ENCODE results near the gene FBXW9. TPM values are rescaled to one million over a fixed set of nuclear protein-coding genes. Genes with fewer than 3 reads are reported as not detected.
A peak's percentile ranks its signal among the peaks of the same experiment; 100 is the strongest.

FBXW9 gene
- total RNA-seq, 1 experiment from 2014 or later, result 12.4 TPM

- Histone ChIP-seq H3K4me3 (ENCODE audit: low read depth in 2 of 2, low read length in 2 of 2) (peak overlapping the region; percentile 87 to 93), H3K36me3 (ENCODE audit: control insufficient read depth, insufficient read depth, low read length) (peaks cover 3% of the 10 kb centered on the region; the same call in 1 of the 2 replicates), H3K27me3 (ENCODE audit: control insufficient read depth, insufficient read depth, low read length) (no peaks in the 10 kb centered on the region), H3K4me1 (ENCODE audit: control insufficient read depth, insufficient read depth, low read length) (peaks cover 3% of the 10 kb centered on the region), H3K9me3 (ENCODE audit: control insufficient read depth, insufficient read depth, low read depth, low read length) (no peaks in the 10 kb centered on the region), H3K27ac (ENCODE audit: low read length) (peak overlapping the region; percentile 98)
- intact Hi-C loops (cut with micrococcal nuclease; ENCODE audit: unreplicated experiment), result loop anchor here (10.0 kb wide), 1 partner anchor 106 kb away; no protein-coding TSS in a partner anchor
- ChIA-PET POLR2A (no interaction called here), CTCF (no interaction called here)
- BruUV-seq (replicated peaks), result TSS peak; percentile 87
- ATAC-seq (peak; percentile 8; the same call in 1 of the 2 replicates), DNase-seq (ENCODE audit: low read depth, low spot score) (no peak)
- in situ Hi-C loops (cut with HindIII; ENCODE audit: low pct_unique_long_range_greater_than_20kb, low sequenced_read_pairs), result no loop called here
- TF ChIP-seq SIN3A (IDR thresholded peaks at IDR 0.05; ENCODE audit: borderline replicate concordance, insufficient read depth, low read depth, low read length) (no peak), REST (IDR thresholded peaks at IDR 0.05; ENCODE audit: insufficient read depth in 1 of 2, low read depth in 2 of 2, low read length in 1 of 2) (no peak), TCF7L2 (IDR thresholded peaks at IDR 0.05; ENCODE audit: low read depth, low read length) (no peak), POLR2AphosphoS5 (IDR thresholded peaks at IDR 0.05; ENCODE audit: low read depth, low read length) (no peak), CTCF (IDR thresholded peaks at IDR 0.05) (no peak)
These were observed 26.1 kb downstream of the FBXW9 start for GRCh38 chr19:12670159-12670928.

- H3K27ac ChIP-seq (ENCODE audit: low read length), result peak overlapping the region; percentile 98
- peaks cover 3% of the 10 kb centered on the region for H3K4me1 ChIP-seq (ENCODE audit: control insufficient read depth, insufficient read depth, low read length)
- DNase-seq (ENCODE audit: low read depth, low spot score) (peak; percentile 53), ATAC-seq (peak; percentile 59)
- peaks cover 3% of the 10 kb centered on the region; the same call in 1 of the 2 replicates for H3K36me3 ChIP-seq (ENCODE audit: control insufficient read depth, insufficient read depth, low read length)
- ChIA-PET POLR2A (interaction anchor here (0.6 kb wide), 2 partner anchors 90 to 530 kb away, joined by 3 to 5 read pairs; partner anchors contain the start of gene ZNF20), CTCF (interaction anchor here (0.5 kb wide), 1 partner anchor 104 kb away, joined by 3 read pairs; no protein-coding TSS in a partner anchor)
- intact Hi-C loops (cut with micrococcal nuclease; ENCODE audit: unreplicated experiment), result loop anchor here (10.0 kb wide), 1 partner anchor 105 kb away; no protein-coding TSS in a partner anchor
- no peaks in the 10 kb centered on the region for H3K9me3 ChIP-seq (ENCODE audit: control insufficient read depth, insufficient read depth, low read depth, low read length)
- BruUV-seq (replicated peaks), result no TSS peak
- no peak for TF ChIP-seq CTCF (IDR thresholded peaks at IDR 0.05)
- TF ChIP-seq TCF7L2 (IDR thresholded peaks at IDR 0.05; ENCODE audit: low read depth, low read length), result no peak
- TF ChIP-seq SIN3A (IDR thresholded peaks at IDR 0.05; ENCODE audit: borderline replicate concordance, insufficient read depth, low read depth, low read length), result no peak
- TF ChIP-seq POLR2AphosphoS5 (IDR thresholded peaks at IDR 0.05; ENCODE audit: low read depth, low read length), result no peak; the same call in 1 of the 2 replicates
- no peak for TF ChIP-seq REST (IDR thresholded peaks at IDR 0.05; ENCODE audit: insufficient read depth in 1 of 2, low read depth in 2 of 2, low read length in 1 of 2)
- no peaks in the 10 kb centered on the region for H3K27me3 ChIP-seq (ENCODE audit: control insufficient read depth, insufficient read depth, low read length)
- in situ Hi-C loops (cut with HindIII; ENCODE audit: low pct_unique_long_range_greater_than_20kb, low sequenced_read_pairs), result no loop called here
- peak overlapping the region; percentile 87 to 93 for H3K4me3 ChIP-seq (ENCODE audit: low read depth in 2 of 2, low read length in 2 of 2)
These were observed 26.9 kb downstream of the FBXW9 start for GRCh38 chr19:12669270-12670158.

Data from Panc1 (cell line).